HEK293 (cell line): ENCODE measurements around the gene SLC5A1.
A peak's percentile ranks its signal among the peaks of the same experiment; 100 is the strongest.

Experiments
- BCL11B ChIP-seq: fragments of 450-650 bp; formaldehyde crosslinking; IDR thresholded peaks from 2 replicates; pipeline ENCODE4 v1.5.1; 2016; ENCODE audit warnings: low read depth, missing biosample characterization, missing genetic modification characterization
- KLF16 ChIP-seq: fragments of 450-650 bp; formaldehyde crosslinking; IDR thresholded peaks from 2 replicates; pipeline ENCODE4 v1.5.1; 2017; ENCODE audit warnings: missing biosample characterization, missing genetic modification characterization
- OSR2 ChIP-seq: fragments of 450-650 bp; formaldehyde crosslinking; IDR thresholded peaks from 2 replicates; pipeline ENCODE4 v1.5.1; 2016; ENCODE audit warnings: missing biosample characterization, missing genetic modification characterization
- RBAK ChIP-seq: fragments of 450-650 bp; formaldehyde crosslinking; IDR thresholded peaks from 2 replicates; pipeline ENCODE4 v1.5.1; 2016; ENCODE audit warnings: missing biosample characterization, missing genetic modification characterization
- SP2 ChIP-seq: fragments of 450-650 bp; formaldehyde crosslinking; IDR thresholded peaks from 2 replicates; pipeline ENCODE4 v1.5.1; 2016; ENCODE audit warnings: missing biosample characterization, missing genetic modification characterization
- ZEB2 ChIP-seq: fragments of 450-650 bp; formaldehyde crosslinking; IDR thresholded peaks from 2 replicates; pipeline ENCODE4 v1.5.1; 2016; ENCODE audit warnings: missing biosample characterization, missing genetic modification characterization
- ZNF10 ChIP-seq: fragments of 450-650 bp; formaldehyde crosslinking; IDR thresholded peaks from 2 replicates; pipeline ENCODE4 v1.5.1; 2017; ENCODE audit warnings: missing biosample characterization, missing genetic modification characterization
- ZNF114 ChIP-seq: fragments of 450-650 bp; formaldehyde crosslinking; IDR thresholded peaks from 2 replicates; pipeline ENCODE4 v1.5.0; 2017; ENCODE audit warnings: missing biosample characterization, missing genetic modification characterization
- ZNF132 ChIP-seq: fragments of 450-650 bp; formaldehyde crosslinking; IDR thresholded peaks from 2 replicates; pipeline ENCODE4 v1.5.1; 2017; ENCODE audit warnings: missing biosample characterization, missing genetic modification characterization, borderline replicate concordance
- ZNF211 ChIP-seq: fragments of 450-650 bp; formaldehyde crosslinking; IDR thresholded peaks from 2 replicates; pipeline ENCODE4 v1.5.1; 2016; ENCODE audit warnings: low read depth, missing biosample characterization, missing genetic modification characterization
- ZNF350 ChIP-seq: fragments of 450-650 bp; formaldehyde crosslinking; IDR thresholded peaks from 2 replicates; pipeline ENCODE4 v1.5.0; 2017; ENCODE audit warnings: missing biosample characterization, mild to moderate bottlenecking, missing genetic modification characterization
- ZNF354C ChIP-seq: fragments of 450-650 bp; formaldehyde crosslinking; IDR thresholded peaks from 2 replicates; pipeline ENCODE4 v1.5.1; 2016; ENCODE audit warnings: missing biosample characterization, missing genetic modification characterization, low read depth, borderline replicate concordance
- ZNF48 ChIP-seq: fragments of 450-650 bp; formaldehyde crosslinking; IDR thresholded peaks from 2 replicates; pipeline ENCODE4 v1.5.1; 2016; ENCODE audit warnings: missing biosample characterization, missing genetic modification characterization
- ZNF600 ChIP-seq: fragments of 450-650 bp; formaldehyde crosslinking; IDR thresholded peaks from 2 replicates; pipeline ENCODE4 v1.5.1; 2016; ENCODE audit warnings: missing biosample characterization, missing genetic modification characterization
- ZNF629 ChIP-seq: fragments of 450-650 bp; formaldehyde crosslinking; IDR thresholded peaks from 2 replicates; pipeline ENCODE4 v1.5.1; 2017; ENCODE audit warnings: missing biosample characterization, missing genetic modification characterization
- ZNF658 ChIP-seq: fragments of 450-650 bp; formaldehyde crosslinking; IDR thresholded peaks from 2 replicates; pipeline ENCODE4; 2016; ENCODE audit warnings: missing biosample characterization, missing genetic modification characterization
- ZNF701 ChIP-seq: fragments of 450-650 bp; formaldehyde crosslinking; IDR thresholded peaks from 2 replicates; pipeline ENCODE4 v1.5.1; 2016; ENCODE audit warnings: missing biosample characterization, missing genetic modification characterization
- ZNF707 ChIP-seq: fragments of 450-650 bp; formaldehyde crosslinking; IDR thresholded peaks from 2 replicates; pipeline ENCODE4 v1.5.1; 2016; ENCODE audit warnings: missing biosample characterization, missing genetic modification characterization
- ZXDB ChIP-seq: fragments of 450-650 bp; formaldehyde crosslinking; IDR thresholded peaks from 2 replicates; pipeline ENCODE4 v1.5.1; 2016; ENCODE audit warnings: missing biosample characterization, missing genetic modification characterization
- TF ChIP-seq, protein P1 (sequence below): fragments of 450-650 bp; formaldehyde crosslinking; conservative IDR thresholded peaks from 2 replicates; pipeline ENCODE4 v1.5.1; 2016; ENCODE audit warnings: low read depth, missing biosample characterization, missing genetic modification characterization
- TF ChIP-seq, protein P2 (sequence below): fragments of 450-650 bp; formaldehyde crosslinking; IDR thresholded peaks from 2 replicates; pipeline ENCODE4 v1.5.1; 2016; ENCODE audit warnings: missing biosample characterization, missing genetic modification characterization
- TF ChIP-seq, protein P3 (sequence below): IDR thresholded peaks from 2 replicates; pipeline ENCODE4 v1.6.1; 2011; ENCODE audit warnings: mild to moderate bottlenecking, low read depth, low read length, borderline replicate concordance
- TF ChIP-seq, protein P4 (sequence below): sonication (generic); formaldehyde crosslinking; IDR thresholded peaks from 2 replicates; pipeline ENCODE4 v1.8.1; 2022; ENCODE audit warnings: mild to moderate bottlenecking, moderate library complexity, missing genetic modification reagents
- TF ChIP-seq, protein P5 (sequence below): fragments of 450-650 bp; formaldehyde crosslinking; IDR thresholded peaks from 2 replicates; pipeline ENCODE4 v1.5.1; 2016; ENCODE audit warnings: missing biosample characterization, missing genetic modification characterization
- TF ChIP-seq, protein P6 (sequence below): fragments of 450-650 bp; formaldehyde crosslinking; IDR thresholded peaks from 2 replicates; pipeline ENCODE4 v1.5.1; 2016; ENCODE audit warnings: missing biosample characterization, missing genetic modification characterization
- TF ChIP-seq, protein P7 (sequence below): fragments of 450-650 bp; formaldehyde crosslinking; IDR thresholded peaks from 2 replicates; pipeline ENCODE4 v1.5.1; 2016; ENCODE audit warnings: missing biosample characterization, missing genetic modification characterization

The SLC5A1 gene

DNA sequence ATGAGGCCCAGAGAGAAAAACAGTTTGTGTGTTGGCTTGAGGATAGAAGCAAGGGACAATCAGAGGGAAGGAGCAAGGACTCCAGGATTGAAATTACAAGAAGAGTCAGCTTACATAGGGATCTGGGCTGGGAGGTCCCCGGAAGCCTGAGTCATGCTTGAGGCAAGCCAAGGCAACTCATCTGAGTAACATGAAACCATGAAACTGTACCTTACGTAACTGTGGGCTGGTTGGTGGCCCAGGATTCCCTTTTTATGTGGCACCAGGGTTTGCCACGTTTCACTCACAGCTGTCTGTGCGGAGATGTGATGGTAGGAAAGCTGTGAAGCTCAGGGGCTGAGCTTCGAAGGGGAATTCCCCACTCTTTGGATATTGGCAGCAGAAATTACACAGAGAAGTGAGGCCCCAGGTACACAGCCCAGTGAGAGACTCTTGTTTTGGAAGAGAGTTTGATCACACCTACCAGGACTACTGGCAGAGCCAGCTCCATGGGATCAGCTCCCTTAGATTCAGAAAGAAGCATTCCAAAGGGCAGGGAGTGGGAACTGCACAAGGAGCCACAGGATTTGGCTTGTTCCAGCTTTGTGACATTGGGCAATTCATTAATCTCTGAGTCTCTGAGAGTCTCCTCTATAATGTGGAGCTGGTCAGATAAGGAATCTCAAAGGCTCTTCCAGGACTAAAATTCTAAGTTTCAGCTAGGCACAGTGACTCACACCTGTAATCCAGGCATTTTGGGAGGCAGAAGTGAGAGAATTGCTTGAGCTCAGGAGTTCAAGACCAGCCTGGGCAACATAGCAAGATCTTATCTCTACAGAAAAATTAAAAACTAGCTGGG lies 7.8 kb downstream of the SLC5A1 start (continued):
- TF ChIP-seq, protein P1, sequence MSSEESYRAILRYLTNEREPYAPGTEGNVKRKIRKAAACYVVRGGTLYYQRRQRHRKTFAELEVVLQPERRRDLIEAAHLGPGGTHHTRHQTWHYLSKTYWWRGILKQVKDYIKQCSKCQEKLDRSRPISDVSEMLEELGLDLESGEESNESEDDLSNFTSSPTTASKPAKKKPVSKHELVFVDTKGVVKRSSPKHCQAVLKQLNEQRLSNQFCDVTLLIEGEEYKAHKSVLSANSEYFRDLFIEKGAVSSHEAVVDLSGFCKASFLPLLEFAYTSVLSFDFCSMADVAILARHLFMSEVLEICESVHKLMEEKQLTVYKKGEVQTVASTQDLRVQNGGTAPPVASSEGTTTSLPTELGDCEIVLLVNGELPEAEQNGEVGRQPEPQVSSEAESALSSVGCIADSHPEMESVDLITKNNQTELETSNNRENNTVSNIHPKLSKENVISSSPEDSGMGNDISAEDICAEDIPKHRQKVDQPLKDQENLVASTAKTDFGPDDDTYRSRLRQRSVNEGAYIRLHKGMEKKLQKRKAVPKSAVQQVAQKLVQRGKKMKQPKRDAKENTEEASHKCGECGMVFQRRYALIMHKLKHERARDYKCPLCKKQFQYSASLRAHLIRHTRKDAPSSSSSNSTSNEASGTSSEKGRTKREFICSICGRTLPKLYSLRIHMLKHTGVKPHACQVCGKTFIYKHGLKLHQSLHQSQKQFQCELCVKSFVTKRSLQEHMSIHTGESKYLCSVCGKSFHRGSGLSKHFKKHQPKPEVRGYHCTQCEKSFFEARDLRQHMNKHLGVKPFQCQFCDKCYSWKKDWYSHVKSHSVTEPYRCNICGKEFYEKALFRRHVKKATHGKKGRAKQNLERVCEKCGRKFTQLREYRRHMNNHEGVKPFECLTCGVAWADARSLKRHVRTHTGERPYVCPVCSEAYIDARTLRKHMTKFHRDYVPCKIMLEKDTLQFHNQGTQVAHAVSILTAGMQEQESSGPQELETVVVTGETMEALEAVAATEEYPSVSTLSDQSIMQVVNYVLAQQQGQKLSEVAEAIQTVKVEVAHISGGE, result no peak
- no peak for TF ChIP-seq ZNF701 (tag by site-specific recombination)
- TF ChIP-seq ZNF707 (tag by site-specific recombination), result no peak
- no peak for TF ChIP-seq ZNF132 (tag by site-specific recombination)
- TF ChIP-seq ZNF114 (tag by site-specific recombination), result no peak
- no peak for TF ChIP-seq ZNF354C (tag by site-specific recombination)
- peak; percentile 12; the same call in 1 of the 2 replicates for TF ChIP-seq SP2
- TF ChIP-seq ZNF350 (tag by site-specific recombination), result no peak
- TF ChIP-seq, protein P2, sequence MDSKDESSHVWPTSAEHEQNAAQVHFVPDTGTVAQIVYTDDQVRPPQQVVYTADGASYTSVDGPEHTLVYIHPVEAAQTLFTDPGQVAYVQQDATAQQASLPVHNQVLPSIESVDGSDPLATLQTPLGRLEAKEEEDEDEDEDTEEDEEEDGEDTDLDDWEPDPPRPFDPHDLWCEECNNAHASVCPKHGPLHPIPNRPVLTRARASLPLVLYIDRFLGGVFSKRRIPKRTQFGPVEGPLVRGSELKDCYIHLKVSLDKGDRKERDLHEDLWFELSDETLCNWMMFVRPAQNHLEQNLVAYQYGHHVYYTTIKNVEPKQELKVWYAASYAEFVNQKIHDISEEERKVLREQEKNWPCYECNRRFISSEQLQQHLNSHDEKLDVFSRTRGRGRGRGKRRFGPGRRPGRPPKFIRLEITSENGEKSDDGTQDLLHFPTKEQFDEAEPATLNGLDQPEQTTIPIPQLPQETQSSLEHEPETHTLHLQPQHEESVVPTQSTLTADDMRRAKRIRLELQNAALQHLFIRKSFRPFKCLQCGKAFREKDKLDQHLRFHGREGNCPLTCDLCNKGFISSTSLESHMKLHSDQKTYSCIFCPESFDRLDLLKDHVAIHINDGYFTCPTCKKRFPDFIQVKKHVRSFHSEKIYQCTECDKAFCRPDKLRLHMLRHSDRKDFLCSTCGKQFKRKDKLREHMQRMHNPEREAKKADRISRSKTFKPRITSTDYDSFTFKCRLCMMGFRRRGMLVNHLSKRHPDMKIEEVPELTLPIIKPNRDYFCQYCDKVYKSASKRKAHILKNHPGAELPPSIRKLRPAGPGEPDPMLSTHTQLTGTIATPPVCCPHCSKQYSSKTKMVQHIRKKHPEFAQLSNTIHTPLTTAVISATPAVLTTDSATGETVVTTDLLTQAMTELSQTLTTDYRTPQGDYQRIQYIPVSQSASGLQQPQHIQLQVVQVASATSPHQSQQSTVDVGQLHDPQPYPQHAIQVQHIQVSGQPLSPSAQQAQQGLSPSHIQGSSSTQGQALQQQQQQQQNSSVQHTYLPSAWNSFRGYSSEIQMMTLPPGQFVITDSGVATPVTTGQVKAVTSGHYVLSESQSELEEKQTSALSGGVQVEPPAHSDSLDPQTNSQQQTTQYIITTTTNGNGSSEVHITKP (tag by site-specific recombination), result no peak
- TF ChIP-seq OSR2, result peak; percentile 13; the same call in 1 of the 2 replicates
- TF ChIP-seq, protein P3, sequence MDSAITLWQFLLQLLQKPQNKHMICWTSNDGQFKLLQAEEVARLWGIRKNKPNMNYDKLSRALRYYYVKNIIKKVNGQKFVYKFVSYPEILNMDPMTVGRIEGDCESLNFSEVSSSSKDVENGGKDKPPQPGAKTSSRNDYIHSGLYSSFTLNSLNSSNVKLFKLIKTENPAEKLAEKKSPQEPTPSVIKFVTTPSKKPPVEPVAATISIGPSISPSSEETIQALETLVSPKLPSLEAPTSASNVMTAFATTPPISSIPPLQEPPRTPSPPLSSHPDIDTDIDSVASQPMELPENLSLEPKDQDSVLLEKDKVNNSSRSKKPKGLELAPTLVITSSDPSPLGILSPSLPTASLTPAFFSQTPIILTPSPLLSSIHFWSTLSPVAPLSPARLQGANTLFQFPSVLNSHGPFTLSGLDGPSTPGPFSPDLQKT, result no peak
- TF ChIP-seq ZXDB, result peak; percentile 73
- no peak for TF ChIP-seq ZNF658
- TF ChIP-seq RBAK (tag by site-specific recombination), result no peak
- peak; percentile 82 for TF ChIP-seq ZEB2 (tag by site-specific recombination)
- TF ChIP-seq ZNF48, result no peak
- 0 out of 2 replicates have a peak, but pooled peaks have one; percentile 14 for TF ChIP-seq KLF16 (tag by site-specific recombination)
- peak; percentile 59; the same call in 1 of the 2 replicates for TF ChIP-seq ZNF600 (tag by site-specific recombination)
- TF ChIP-seq, protein P4, sequence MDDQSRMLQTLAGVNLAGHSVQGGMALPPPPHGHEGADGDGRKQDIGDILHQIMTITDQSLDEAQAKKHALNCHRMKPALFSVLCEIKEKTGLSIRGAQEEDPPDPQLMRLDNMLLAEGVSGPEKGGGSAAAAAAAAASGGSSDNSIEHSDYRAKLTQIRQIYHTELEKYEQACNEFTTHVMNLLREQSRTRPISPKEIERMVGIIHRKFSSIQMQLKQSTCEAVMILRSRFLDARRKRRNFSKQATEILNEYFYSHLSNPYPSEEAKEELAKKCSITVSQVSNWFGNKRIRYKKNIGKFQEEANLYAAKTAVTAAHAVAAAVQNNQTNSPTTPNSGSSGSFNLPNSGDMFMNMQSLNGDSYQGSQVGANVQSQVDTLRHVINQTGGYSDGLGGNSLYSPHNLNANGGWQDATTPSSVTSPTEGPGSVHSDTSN, result no peak
- TF ChIP-seq, protein P5, sequence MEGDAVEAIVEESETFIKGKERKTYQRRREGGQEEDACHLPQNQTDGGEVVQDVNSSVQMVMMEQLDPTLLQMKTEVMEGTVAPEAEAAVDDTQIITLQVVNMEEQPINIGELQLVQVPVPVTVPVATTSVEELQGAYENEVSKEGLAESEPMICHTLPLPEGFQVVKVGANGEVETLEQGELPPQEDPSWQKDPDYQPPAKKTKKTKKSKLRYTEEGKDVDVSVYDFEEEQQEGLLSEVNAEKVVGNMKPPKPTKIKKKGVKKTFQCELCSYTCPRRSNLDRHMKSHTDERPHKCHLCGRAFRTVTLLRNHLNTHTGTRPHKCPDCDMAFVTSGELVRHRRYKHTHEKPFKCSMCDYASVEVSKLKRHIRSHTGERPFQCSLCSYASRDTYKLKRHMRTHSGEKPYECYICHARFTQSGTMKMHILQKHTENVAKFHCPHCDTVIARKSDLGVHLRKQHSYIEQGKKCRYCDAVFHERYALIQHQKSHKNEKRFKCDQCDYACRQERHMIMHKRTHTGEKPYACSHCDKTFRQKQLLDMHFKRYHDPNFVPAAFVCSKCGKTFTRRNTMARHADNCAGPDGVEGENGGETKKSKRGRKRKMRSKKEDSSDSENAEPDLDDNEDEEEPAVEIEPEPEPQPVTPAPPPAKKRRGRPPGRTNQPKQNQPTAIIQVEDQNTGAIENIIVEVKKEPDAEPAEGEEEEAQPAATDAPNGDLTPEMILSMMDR (tag by site-specific recombination), result no peak
- TF ChIP-seq ZNF211 (tag by site-specific recombination), result no peak
- TF ChIP-seq ZNF10 (tag by site-specific recombination), result no peak
- TF ChIP-seq, protein P6, sequence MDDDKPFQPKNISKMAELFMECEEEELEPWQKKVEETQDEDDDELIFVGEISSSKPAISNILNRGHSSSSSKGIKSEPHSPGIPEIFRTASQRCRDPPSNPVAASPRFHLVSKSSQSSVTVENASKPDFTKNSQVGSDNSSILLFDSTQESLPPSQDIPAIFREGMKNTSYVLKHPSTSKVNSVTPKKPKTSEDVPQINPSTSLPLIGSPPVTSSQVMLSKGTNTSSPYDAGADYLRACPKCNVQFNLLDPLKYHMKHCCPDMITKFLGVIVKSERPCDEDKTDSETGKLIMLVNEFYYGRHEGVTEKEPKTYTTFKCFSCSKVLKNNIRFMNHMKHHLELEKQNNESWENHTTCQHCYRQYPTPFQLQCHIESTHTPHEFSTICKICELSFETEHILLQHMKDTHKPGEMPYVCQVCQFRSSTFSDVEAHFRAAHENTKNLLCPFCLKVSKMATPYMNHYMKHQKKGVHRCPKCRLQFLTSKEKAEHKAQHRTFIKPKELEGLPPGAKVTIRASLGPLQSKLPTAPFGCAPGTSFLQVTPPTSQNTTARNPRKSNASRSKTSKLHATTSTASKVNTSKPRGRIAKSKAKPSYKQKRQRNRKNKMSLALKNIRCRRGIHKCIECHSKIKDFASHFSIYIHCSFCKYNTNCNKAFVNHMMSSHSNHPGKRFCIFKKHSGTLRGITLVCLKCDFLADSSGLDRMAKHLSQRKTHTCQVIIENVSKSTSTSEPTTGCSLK (tag by site-specific recombination), result no peak
- TF ChIP-seq ZNF629 (tag by site-specific recombination), result peak; percentile 88
- TF ChIP-seq, protein P7, sequence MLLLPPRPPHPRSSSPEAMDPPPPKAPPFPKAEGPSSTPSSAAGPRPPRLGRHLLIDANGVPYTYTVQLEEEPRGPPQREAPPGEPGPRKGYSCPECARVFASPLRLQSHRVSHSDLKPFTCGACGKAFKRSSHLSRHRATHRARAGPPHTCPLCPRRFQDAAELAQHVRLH (tag by site-specific recombination), result no peak
- no peak for TF ChIP-seq BCL11B (tag by site-specific recombination)
